Keratinocyte (primary cell): ENCODE measurements around the gene DTD1. TPM values are rescaled to one million over a fixed set of nuclear protein-coding genes. Genes with fewer than 3 reads are reported as not detected.
"Not testable (repeated sequence)": the region's sequence is repeated elsewhere in the genome, so short reads cannot be mapped to it uniquely, and the experiment has no call there.

ENCODE experiments used
- DNase-seq: peaks from one replicate; pipeline ENCODE4 v3.0.0-alpha.2; 2011; ENCODE audit warnings: low read depth, missing footprints, low spot score
- FAIRE-seq: peaks from 2 replicates; lab custom pipeline; 2011; peaks lifted over from hg19 to GRCh38; lab: Jason Lieb, UNC
- H2AFZ ChIP-seq: 2 replicates; pipeline ENCODE4 v1.6.0; 2012; ENCODE audit warnings: low read length, control low read depth, inconsistent platforms; ENCODE audit not compliant: control insufficient read depth
- H3K27ac ChIP-seq: 2 replicates; pipeline ENCODE4 v1.5.1; 2011; ENCODE audit warnings: low read length; ENCODE audit not compliant: control insufficient read depth, insufficient read depth
- H3K27me3 ChIP-seq: 3 replicates; pipeline ENCODE4 v1.6.0; 2011; ENCODE audit warnings: low read length; ENCODE audit not compliant: control insufficient read depth, insufficient read depth; ENCODE audit errors: extremely low read depth
- H3K36me3 ChIP-seq, 2 experiments: 2 replicates in 1 of 2; 3 replicates in 1 of 2; pipeline ENCODE4 v1.5.1; 2011; ENCODE audit warnings: low read length in 2 of 2, mild to moderate bottlenecking in 1 of 2; ENCODE audit not compliant: control insufficient read depth in 2 of 2, insufficient read depth in 2 of 2; ENCODE audit errors: extremely low read depth in 1 of 2
- H3K4me1 ChIP-seq: 3 replicates; pipeline ENCODE4 v1.5.1; 2011; ENCODE audit warnings: low read length; ENCODE audit not compliant: control insufficient read depth, insufficient read depth; ENCODE audit errors: extremely low read depth
- H3K4me2 ChIP-seq: 3 replicates; pipeline ENCODE4 v1.6.0; 2011; ENCODE audit warnings: low read depth, low read length; ENCODE audit not compliant: control insufficient read depth, insufficient read depth; ENCODE audit errors: extremely low read depth
- H3K4me3 ChIP-seq, 3 experiments: fragments of 200-600 bp in 1 of 3; sonication (generic) in 1 of 3; 2 replicates in 2 of 3; 3 replicates in 1 of 3; pipeline ENCODE4 v1.5.1; 2011 to 2016; ENCODE audit warnings: low read length in 3 of 3, mild to moderate bottlenecking in 3 of 3, control low read depth in 2 of 3, inconsistent platforms in 1 of 3, low read depth in 1 of 3, mixed read lengths in 1 of 3, mixed run types in 1 of 3, moderate library complexity in 1 of 3; ENCODE audit not compliant: control insufficient read depth in 2 of 3, insufficient read depth in 2 of 3; ENCODE audit errors: extremely low read depth in 1 of 3
- H3K79me2 ChIP-seq: 2 replicates; pipeline ENCODE4 v1.6.0; 2012; ENCODE audit warnings: low read length; ENCODE audit not compliant: control insufficient read depth, insufficient read depth
- H3K9ac ChIP-seq: 3 replicates; pipeline ENCODE4 v1.6.0; 2011; ENCODE audit warnings: low read length; ENCODE audit not compliant: control insufficient read depth, insufficient read depth; ENCODE audit errors: extremely low read depth
- H3K9me1 ChIP-seq: 3 replicates; pipeline ENCODE4 v1.6.0; 2011; ENCODE audit warnings: low read length; ENCODE audit not compliant: control insufficient read depth, insufficient read depth; ENCODE audit errors: extremely low read depth
- H3K9me3 ChIP-seq: 2 replicates; pipeline ENCODE4 v1.5.1; 2012; ENCODE audit warnings: low read depth, low read length; ENCODE audit not compliant: control insufficient read depth
- H4K20me1 ChIP-seq: 3 replicates; pipeline ENCODE4 v1.6.0; 2011; ENCODE audit warnings: low read length; ENCODE audit not compliant: control insufficient read depth, insufficient read depth; ENCODE audit errors: extremely low read depth
- CTCF ChIP-seq, 3 experiments: IDR thresholded peaks in 1 of 3; conservative IDR thresholded peaks in 1 of 3; optimal IDR thresholded peaks in 1 of 3; 2 replicates in 2 of 3; 3 replicates in 1 of 3; pipeline versions ENCODE3 to v1.5.1; 2011; ENCODE audit warnings: low read length in 3 of 3, mild to moderate bottlenecking in 3 of 3, moderate library complexity in 2 of 3, control low read depth in 1 of 3, inconsistent platforms in 1 of 3; ENCODE audit not compliant: insufficient read depth in 2 of 3; ENCODE audit errors: extremely low read depth in 1 of 3
- EZH2 ChIP-seq: IDR thresholded peaks from one replicate; pipeline ENCODE4 v1.6.1; 2012; ENCODE audit warnings: inconsistent platforms, mild to moderate bottlenecking, low read length, moderate library complexity
- dilution Hi-C: fragments of 300-500 bp; cut with MboI; formaldehyde crosslinking; loops from one replicate; pipeline ENCODE4 v1.7.0; 2020; ENCODE audit warnings: low sequenced_read_pairs; ENCODE audit not compliant: extremely low pct_ligation_motif_present
- polyA plus RNA-seq, 5 experiments: library from polyadenylated mRNA; depleted of rRNA in 3 of 5; stranded (reverse) in 3 of 5; stranded (forward) in 1 of 5; unstranded in 1 of 5; fragments of >200 nt; gene quantifications; 1 replicate in 1 of 5; 2 replicates in 3 of 5; 3 replicates in 1 of 5; pipeline versions ENCODE4 v1.2.1 to v1.2.3, GENCODE V29; 2011 to 2012; ENCODE audit warnings: missing spikeins in 2 of 5, low read depth in 1 of 5, low replicate concordance in 1 of 5

DTD1 gene
- polyA plus RNA-seq, 1 donor (not counting 4 experiments of a cell fraction or from before 2014, with no cell fraction given): 68.3 TPM

GRCh38 chr20:18754030-18754652 lies 166.3 kb downstream of the DTD1 start:
- H3K9ac ChIP-seq: no peak overlapping the region
- no peaks in the 10 kb centered on the region for H3K27me3 ChIP-seq
- H3K27ac ChIP-seq: no peak overlapping the region
- no peak overlapping the region for H3K4me2 ChIP-seq
- DNase-seq (no peak), FAIRE-seq (no peak)
- H2AFZ ChIP-seq: no peak overlapping the region
- no peaks in the 10 kb centered on the region for H4K20me1 ChIP-seq
- H3K9me1 ChIP-seq: no peaks in the 10 kb centered on the region
- no peaks in the 10 kb centered on the region for H3K9me3 ChIP-seq
- no peak for TF ChIP-seq CTCF (optimal IDR thresholded peaks at IDR 0.05 in 1 of 3, IDR thresholded peaks at IDR 0.05 in 1 of 3, conservative IDR thresholded peaks at IDR 0.05 in 1 of 3; ENCODE audit: extremely low read depth in 1 of 3, insufficient read depth in 2 of 3, low read length in 3 of 3)
- no peak for TF ChIP-seq EZH2
- no peaks in the 10 kb centered on the region for H3K79me2 ChIP-seq
- H3K4me1 ChIP-seq: no peaks in the 10 kb centered on the region
- H3K36me3 ChIP-seq: no peaks in the 10 kb centered on the region
- H3K4me3 ChIP-seq: no peak overlapping the region
- dilution Hi-C loops: no loop called here

- dilution Hi-C loops: no loop called here
- Histone ChIP-seq H3K9ac (no peak overlapping the region), H2AFZ (no peak overlapping the region), H3K4me1 (no peaks in the 10 kb centered on the region), H3K9me3 (no peaks in the 10 kb centered on the region), H3K36me3 (no peaks in the 10 kb centered on the region), H3K4me2 (no peak overlapping the region), H3K27ac (no peak overlapping the region), H3K4me3 (no peak overlapping the region), H3K27me3 (no peaks in the 10 kb centered on the region), H3K9me1 (no peaks in the 10 kb centered on the region), H3K79me2 (no peaks in the 10 kb centered on the region), H4K20me1 (no peaks in the 10 kb centered on the region)
- DNase-seq: no peak
- TF ChIP-seq CTCF (optimal IDR thresholded peaks at IDR 0.05 in 1 of 3, IDR thresholded peaks at IDR 0.05 in 1 of 3, conservative IDR thresholded peaks at IDR 0.05 in 1 of 3; ENCODE audit: extremely low read depth in 1 of 3, insufficient read depth in 2 of 3, low read length in 3 of 3) (no peak), EZH2 (no peak)
- no peak for FAIRE-seq
These were observed 166.8 kb downstream of the DTD1 start for GRCh38 chr20:18754653-18755045.

- H3K9me3 ChIP-seq, H3K4me3 ChIP-seq, H3K9ac ChIP-seq, FAIRE-seq, H3K36me3 ChIP-seq, H2AFZ ChIP-seq, H3K9me1 ChIP-seq, H4K20me1 ChIP-seq, H3K4me1 ChIP-seq, dilution Hi-C loops, H3K4me2 ChIP-seq, H3K79me2 ChIP-seq, DNase-seq, H3K27me3 ChIP-seq, H3K27ac ChIP-seq: not testable (repeated sequence)
These were observed 173.0 kb downstream of the DTD1 start for GRCh38 chr20:18760852-18761251.
